Embryonic facial prominence (tissue), 1 donor: ENCODE measurements around the gene ZNF486.
A peak's percentile ranks its signal among the peaks of the same experiment; 100 is the strongest.
"Not testable (repeated sequence)": the region's sequence is repeated elsewhere in the genome, so short reads cannot be mapped to it uniquely, and the experiment has no call there.

Source experiments
- DNase-seq: peaks from one replicate; pipeline ENCODE4 v3.0.0-alpha.2; 2016; ENCODE audit errors: extremely low spot score

The ZNF486 gene

DNA sequence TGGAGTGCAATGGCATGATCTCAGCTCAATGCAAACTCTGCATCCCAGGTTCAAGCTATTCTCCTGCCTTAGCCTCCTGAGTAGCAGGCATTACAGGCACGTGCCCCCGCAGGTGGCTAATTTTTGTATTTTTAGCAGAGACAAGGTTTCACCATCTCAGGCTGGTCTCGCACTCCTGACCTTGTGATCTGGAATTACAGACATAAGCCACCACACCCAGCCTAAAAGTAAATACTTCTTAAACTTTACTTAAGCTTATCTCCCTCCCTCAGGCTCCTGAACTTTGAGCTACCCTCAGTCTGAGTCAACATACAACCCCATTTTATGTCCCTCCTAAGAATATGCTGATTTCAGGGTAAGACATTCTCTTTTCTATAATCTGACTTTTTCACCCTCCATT lies 66.1 kb downstream of the ZNF486 start:
- DNase-seq: no peak

DNA sequence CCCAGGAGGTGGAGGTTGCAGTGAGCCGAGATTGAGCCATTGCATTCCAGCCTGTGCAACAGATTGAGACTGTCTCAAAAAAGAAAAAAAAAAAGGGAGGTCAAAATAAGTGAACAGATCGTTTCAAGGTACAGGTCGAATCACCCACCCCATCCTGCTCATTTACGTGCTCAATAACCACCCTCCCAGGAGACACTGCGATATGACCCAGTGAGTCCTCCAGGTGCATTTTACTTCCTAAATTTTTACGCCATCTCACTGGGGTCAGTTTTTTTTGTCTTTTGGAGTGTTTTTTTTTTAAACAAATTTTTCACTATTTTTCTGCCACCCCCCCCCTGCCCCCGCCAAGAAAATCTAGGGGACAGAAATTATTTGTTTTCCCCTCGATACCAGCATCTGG lies 68.1 kb downstream of the ZNF486 start:
- DNase-seq: no peak

DNA sequence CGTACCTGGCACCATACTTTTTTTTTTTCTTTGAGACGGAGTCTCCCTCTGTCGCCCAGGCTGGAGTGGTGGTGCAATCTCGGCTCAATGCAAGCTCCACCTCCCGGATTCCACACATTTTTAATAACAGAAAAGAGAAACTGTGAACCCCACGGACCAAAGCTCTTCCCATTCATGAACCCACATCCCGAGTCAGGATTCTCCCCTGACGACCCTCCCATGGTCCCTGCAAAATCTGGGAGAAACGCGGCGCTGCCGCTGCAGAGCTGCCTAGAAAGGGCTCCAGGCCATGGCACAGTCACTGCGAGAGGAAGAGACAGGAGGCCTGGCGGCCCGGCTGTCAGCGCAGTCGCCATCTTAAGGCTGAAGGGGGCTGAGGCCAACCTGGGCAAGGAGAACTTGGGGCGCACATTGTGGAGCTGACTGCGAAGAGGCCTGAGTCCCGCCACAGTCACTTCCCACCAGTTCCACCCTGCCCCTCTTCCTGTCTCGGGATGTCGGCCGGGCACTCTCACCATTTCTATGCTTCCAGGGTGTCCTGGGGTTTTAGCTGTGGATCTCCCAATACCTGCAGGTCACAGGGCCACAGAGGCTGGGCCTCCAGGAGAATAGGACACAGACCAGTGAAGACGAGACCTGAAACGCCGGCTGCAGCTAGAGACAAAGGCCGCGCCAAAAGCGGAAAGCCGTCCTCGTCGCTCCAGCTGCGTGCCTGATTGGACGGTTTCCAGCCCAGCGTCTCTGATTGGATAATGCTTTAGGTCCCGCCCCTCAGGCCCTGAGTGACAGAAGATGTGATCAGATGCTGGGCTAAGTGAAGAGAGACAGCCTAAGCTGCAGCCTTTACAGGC lies 71.0 kb downstream of the ZNF486 start:
- peak; percentile 63 for DNase-seq

DNA sequence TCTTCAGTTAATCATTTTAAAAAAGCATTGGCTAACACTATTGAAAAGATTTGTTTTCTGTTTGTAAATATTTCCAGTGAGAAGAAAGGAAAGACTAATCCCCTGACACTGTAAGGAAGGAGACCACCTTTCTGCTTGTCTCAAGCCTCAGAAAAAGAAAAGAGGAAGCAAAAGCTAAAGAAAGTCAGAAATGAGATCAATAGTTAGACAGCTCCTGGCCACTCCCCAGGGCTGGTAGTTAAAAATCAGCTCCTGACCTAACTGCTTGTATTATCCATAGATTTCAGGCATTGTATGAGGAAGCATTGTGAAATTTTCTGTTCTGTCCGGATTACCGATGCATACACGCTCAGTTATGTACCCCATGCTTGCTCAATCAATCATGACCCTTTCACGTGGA lies 76.6 kb downstream of the ZNF486 start:
- no peak for DNase-seq

DNA sequence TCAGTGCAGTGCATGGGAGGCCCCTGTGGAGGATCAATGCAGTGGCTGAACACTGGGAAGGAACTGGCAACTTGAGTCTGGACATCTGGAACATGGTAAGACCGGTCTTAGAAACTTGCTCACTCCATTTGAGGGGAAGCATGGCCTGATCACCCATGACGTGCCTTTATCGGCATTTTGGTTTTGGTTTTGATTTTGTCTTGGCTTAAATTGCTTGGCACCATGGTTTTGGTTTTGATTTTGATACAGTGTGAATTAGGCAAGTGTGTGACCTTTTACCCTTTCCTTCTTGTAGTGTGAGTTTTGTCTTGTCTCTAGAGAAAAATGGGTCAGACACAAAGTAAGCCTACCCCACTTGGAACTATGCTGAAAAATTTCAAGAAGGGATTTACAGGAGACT lies 77.3 kb downstream of the ZNF486 start:
- DNase-seq: no peak

DNA sequence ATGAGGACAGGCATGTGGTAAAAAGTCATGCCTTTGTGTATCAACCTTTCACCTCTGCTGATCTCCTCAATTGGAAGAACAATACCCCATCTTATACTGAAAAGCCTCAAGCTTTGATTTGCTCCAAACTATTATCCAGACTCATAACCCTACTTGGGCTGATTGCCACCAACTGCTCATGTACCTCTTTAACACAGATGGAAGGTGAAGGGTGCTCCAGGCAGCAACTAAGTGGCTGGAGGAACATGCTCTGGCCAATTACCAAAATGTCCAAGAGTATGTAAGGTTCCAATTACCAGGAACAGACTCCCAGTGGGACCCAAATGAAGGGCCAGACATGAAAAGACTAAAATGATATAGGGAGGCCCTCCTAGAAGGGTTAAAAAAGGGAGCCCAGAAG lies 78.3 kb downstream of the ZNF486 start:
- DNase-seq: no peak

DNA sequence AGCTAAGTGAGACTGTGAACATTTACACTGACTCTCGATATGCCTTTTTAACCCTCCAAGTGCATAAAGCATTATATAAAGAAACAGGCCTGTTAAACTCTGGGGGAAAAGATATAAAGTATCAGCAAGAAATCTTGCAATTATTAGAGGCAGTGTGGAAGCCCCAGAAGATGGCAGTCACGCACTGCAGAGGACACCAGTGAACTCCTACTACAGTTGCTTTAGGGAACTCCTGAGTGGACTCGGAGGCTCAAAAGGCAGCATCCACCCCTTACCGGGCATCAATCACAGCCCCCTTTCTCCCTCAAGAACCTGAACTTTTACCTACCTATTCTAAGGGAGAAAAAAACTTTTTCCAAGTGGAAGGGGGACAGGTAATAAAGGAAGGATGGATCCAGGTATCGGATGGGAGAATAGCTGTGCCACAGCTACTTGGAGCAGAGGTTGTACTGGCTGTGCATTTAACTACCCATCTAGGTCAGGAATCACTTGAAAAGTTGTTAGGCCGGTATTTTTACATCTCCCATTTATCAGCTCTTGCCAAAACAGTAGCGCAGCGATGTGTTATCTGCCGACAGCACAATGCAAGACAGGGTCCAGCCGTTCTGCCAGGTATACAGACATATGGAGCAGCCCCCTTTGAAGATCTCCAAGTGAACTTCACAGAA lies 80.1 kb downstream of the ZNF486 start:
- DNase-seq: peak; percentile 46

DNA sequence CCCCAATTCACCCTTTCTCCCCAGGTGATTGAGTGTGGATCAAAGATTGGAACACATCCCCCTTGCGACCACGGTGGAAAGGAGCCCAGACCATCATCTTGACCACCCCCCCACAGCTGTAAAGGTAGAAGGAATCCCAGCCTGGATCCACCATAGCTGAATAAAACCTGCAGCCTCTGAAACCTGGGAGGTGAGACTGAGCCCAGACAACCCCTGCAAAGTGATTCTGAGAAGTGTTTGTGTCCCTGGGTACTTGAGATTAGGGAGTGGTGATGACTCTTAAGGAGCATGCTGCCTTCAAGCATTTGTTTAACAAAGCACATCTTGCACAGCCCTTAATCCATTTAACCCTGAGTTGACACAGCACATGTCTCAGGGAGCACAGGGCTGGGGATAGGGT lies 81.2 kb downstream of the ZNF486 start:
- DNase-seq: not testable (repeated sequence)
